GM23248 (cell line): ENCODE results near the gene SKI.

Experiments used
- EZH2 ChIP-seq: fragments of 200-600 bp; sonication (generic); IDR thresholded peaks from 2 replicates; pipeline ENCODE4 v1.6.1; 2018; ENCODE audit warnings: antibody characterized with exemption, mild to moderate bottlenecking; ENCODE audit not compliant: insufficient read depth, poor library complexity, severe bottlenecking
- EZH2phosphoT487 ChIP-seq: fragments of 200-600 bp; sonication (generic); IDR thresholded peaks from 2 replicates; pipeline ENCODE4 v1.6.1; 2018; ENCODE audit warnings: antibody characterized with exemption, moderate library complexity, mild to moderate bottlenecking, low read depth; ENCODE audit not compliant: insufficient read depth

DNA sequence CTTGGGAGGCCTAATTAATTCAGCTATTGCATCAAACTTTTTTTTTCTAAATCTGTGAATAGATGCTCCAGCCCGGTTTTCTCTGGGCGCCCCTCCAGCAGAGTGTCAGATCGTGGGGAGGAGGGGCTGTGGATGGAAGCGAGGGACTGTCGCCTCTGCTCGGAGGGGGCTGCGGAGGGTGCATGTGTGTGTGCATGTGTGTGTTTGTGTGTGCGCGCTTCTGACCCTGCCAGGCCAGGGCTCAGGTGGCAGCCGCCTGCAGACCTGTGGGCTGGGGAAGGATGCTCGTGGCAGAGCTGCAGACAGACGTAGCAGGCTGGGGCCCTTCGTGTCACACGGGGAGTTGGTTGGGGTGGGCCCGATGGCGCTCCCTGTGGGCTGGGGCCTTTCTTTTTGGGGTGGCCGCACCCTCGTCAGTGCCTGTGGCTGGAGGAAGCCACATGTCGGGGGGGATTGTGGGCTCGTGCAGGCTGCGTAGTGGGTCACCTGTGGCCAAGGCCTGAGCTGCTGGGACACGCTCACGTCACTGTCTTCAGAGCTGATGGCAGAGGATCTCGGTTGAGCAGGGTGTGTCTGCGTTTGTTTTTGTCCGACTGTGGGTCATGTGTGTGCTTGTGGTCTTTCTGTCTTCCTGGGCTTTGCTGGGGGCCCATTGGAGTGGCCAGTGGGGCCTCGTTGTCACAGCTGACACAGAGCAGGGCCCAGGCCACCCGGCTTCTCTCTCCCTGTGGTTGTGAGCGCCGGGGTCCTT is 2.8 kb downstream of the SKI start:
- TF ChIP-seq EZH2: no peak
- TF ChIP-seq EZH2phosphoT487: no peak
